ENCODE data around the gene ENDOG. TPM values are rescaled to one million over a fixed set of nuclear protein-coding genes. Genes with fewer than 3 reads are reported as not detected.
"Not testable (repeated sequence)": the region's sequence is repeated elsewhere in the genome, so short reads cannot be mapped to it uniquely, and the experiment has no call there.

The ENDOG gene
- total and polyA plus RNA-seq, 4 donors, result 5.6 to 36.6 (median 27.7) TPM

DNA sequence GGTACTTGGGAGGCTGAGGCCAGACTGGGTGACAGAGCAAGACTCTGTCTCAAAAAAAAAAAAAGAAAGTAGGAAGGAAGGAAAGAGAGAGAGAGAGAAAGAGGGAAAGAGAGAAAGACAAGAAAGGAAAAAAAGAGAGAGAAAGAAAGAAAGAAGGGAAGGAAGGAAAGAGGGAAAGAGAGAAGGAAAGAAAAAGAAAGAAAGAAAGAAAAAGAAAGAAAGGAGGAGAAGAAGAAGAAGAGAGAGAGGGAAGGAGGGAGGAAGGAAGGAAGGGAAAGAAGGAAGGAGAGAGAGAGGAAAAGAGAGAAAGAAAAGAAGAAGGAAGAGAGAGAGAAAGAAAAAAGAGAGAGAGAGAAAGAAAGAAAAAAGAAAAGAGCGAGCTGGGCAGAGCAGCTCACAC is 43.5 kb upstream of the ENDOG start:
- ATAC-seq (ENCODE audit: insufficient read depth, low FRiP score) (no peak), DNase-seq (no peak)
- no peak overlapping the region for H3K4me3 ChIP-seq
- WGBS, 2 donors, result 86 to 88% methylated on average over 1 of the region's 1 CpG
- TF ChIP-seq, protein P1, sequence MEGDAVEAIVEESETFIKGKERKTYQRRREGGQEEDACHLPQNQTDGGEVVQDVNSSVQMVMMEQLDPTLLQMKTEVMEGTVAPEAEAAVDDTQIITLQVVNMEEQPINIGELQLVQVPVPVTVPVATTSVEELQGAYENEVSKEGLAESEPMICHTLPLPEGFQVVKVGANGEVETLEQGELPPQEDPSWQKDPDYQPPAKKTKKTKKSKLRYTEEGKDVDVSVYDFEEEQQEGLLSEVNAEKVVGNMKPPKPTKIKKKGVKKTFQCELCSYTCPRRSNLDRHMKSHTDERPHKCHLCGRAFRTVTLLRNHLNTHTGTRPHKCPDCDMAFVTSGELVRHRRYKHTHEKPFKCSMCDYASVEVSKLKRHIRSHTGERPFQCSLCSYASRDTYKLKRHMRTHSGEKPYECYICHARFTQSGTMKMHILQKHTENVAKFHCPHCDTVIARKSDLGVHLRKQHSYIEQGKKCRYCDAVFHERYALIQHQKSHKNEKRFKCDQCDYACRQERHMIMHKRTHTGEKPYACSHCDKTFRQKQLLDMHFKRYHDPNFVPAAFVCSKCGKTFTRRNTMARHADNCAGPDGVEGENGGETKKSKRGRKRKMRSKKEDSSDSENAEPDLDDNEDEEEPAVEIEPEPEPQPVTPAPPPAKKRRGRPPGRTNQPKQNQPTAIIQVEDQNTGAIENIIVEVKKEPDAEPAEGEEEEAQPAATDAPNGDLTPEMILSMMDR (IDR thresholded peaks at IDR 0.05; ENCODE audit: control extremely low read depth, extremely low read depth), result no peak
- H3K27me3 ChIP-seq (ENCODE audit: control insufficient read depth in 3 of 3, insufficient read depth in 3 of 3, low read length in 2 of 3), result no peaks in the 10 kb centered on the region
- H3K27ac ChIP-seq (ENCODE audit: low read depth in 1 of 2, low read length in 1 of 2), result no peak overlapping the region
- H3K9ac ChIP-seq (ENCODE audit: insufficient read depth in 1 of 2, low read length in 2 of 2), result no peak overlapping the region
- H3K4me1 ChIP-seq (ENCODE audit: control insufficient read depth in 5 of 5, insufficient read depth in 5 of 5, low read length in 5 of 5), result peaks cover 0 to 8% (median 5%) of the 10 kb centered on the region in 5 donors
- H3K36me3 ChIP-seq (ENCODE audit: control insufficient read depth in 4 of 4, insufficient read depth in 4 of 4, low read length in 4 of 4), result no peaks in the 10 kb centered on the region
- H3K9me3 ChIP-seq (ENCODE audit: control insufficient read depth in 4 of 4, insufficient read depth in 3 of 4, low read length in 3 of 4), result no peaks in the 10 kb centered on the region

DNA sequence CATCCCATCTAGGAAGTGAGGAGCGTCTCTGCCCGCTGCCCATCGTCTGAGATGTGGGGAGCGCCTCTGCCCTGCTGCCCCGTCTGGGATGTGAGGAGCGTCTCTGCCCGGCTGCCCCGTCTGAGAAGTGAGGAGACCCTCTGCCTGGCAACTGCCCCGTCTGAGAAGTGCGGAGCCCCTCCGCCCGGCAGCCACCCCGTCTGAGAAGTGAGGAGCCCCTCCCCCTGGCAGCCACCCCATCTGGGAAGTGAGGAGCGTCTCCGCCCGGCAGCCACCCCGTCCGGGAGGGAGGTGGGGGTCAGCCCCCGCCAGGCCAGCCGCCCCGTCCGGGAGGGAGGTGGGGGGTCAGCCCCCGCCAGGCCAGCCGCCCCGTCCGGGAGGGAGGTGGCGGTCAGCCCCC is 38.2 kb upstream of the ENDOG start:
- WGBS, 2 donors, result 94% methylated on average over 13 to 24 of the region's 27 CpGs
- H3K36me3 ChIP-seq (ENCODE audit: control insufficient read depth in 4 of 4, insufficient read depth in 4 of 4, low read length in 4 of 4); H3K4me1 ChIP-seq (ENCODE audit: control insufficient read depth in 5 of 5, insufficient read depth in 5 of 5, low read length in 5 of 5); ATAC-seq (ENCODE audit: insufficient read depth, low FRiP score); H3K9ac ChIP-seq (ENCODE audit: insufficient read depth in 1 of 2, low read length in 2 of 2); H3K27ac ChIP-seq (ENCODE audit: low read depth in 1 of 2, low read length in 1 of 2); H3K4me3 ChIP-seq; DNase-seq; H3K27me3 ChIP-seq (ENCODE audit: control insufficient read depth in 3 of 3, insufficient read depth in 3 of 3, low read length in 2 of 3); H3K9me3 ChIP-seq (ENCODE audit: control insufficient read depth in 4 of 4, insufficient read depth in 3 of 4, low read length in 3 of 4): not testable (repeated sequence)

DNA sequence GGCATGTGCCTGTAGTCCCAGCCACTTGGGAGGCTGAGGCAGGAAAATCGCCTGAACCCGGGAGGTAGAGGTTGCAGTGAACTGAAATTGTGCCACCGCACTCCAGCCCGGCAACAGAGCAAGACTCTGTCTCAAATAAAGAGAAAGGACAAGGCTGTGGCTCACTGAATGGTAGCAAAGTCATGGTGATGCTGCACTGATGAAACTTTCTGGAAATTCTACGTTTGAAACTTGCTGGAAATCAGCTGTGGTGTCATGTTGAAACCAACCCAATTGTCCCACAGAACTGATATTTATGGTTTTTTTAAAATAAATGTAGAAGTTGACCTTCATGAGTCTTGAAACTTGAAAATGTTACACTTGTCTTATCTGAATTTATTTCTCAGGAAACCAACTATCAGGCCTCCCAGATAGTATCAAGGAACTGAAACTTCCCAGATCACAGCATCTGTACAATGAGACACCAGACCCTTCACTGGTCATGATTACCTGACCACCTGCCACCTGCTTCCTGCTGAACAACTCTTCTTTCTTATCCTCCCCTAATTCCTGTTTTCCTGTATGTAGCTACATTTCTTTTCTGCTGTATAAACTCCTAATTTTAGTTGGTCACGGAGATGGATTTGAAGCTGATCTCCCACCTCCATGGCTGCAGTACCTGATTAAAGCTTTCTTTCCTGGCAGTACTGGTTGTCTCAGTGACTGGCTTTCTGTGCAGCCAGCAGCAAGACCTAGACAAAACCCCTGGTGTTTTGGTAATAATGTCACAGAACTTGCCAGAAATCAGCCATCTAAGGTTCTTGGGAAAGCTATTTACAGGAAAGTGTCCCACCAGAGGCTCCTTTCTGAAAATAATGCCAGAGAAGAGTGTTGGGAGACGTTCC is 36.9 kb upstream of the ENDOG start:
- TF ChIP-seq, protein P1 (IDR thresholded peaks at IDR 0.05; ENCODE audit: control extremely low read depth, extremely low read depth), result no peak
- Histone ChIP-seq H3K9me3 (ENCODE audit: control insufficient read depth in 4 of 4, insufficient read depth in 3 of 4, low read length in 3 of 4) (no peaks in the 10 kb centered on the region), H3K4me3 (no peak overlapping the region), H3K27ac (ENCODE audit: low read depth in 1 of 2, low read length in 1 of 2) (no peak overlapping the region), H3K4me1 (ENCODE audit: control insufficient read depth in 5 of 5, insufficient read depth in 5 of 5, low read length in 5 of 5) (no peaks in the 10 kb centered on the region), H3K27me3 (ENCODE audit: control insufficient read depth in 3 of 3, insufficient read depth in 3 of 3, low read length in 2 of 3) (no peaks in the 10 kb centered on the region), H3K36me3 (ENCODE audit: control insufficient read depth in 4 of 4, insufficient read depth in 4 of 4, low read length in 4 of 4) (no peaks in the 10 kb centered on the region), H3K9ac (ENCODE audit: insufficient read depth in 1 of 2, low read length in 2 of 2) (no peak overlapping the region)
- WGBS, 2 donors, result 72 to 76% methylated on average over 7 of the region's 7 CpGs
- ATAC-seq (ENCODE audit: insufficient read depth, low FRiP score), result no peak
- no peak for DNase-seq

DNA sequence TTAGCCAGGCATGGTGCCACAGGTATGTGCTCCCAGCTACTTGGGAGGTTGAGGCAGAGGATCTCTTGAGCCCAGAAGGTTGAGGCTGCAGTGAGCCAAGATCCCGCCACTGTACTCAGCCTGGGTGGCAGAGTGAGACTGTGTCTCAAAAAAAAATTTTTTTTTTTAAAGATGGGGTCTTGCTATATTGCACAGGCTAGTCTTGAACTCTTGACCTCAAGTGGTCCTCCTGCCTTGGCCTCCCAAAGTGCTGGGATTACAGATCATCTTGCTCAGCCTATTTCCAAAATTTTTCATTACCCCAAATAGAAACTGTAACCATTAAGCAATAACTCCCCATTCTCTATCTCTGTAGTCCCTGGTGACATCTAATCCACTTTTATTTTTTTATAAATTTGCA is 35.6 kb upstream of the ENDOG start:
- TF ChIP-seq, protein P1 (IDR thresholded peaks at IDR 0.05; ENCODE audit: control extremely low read depth, extremely low read depth), result no peak
- 86 to 100% methylated on average over 1 of the region's 1 CpG for WGBS, 2 donors

More for the DNA sequence above, 35.6 kb upstream of the ENDOG start:
- DNase-seq (no peak), ATAC-seq (ENCODE audit: insufficient read depth, low FRiP score) (no peak)
- no peaks in the 10 kb centered on the region for H3K36me3 ChIP-seq (ENCODE audit: control insufficient read depth in 4 of 4, insufficient read depth in 4 of 4, low read length in 4 of 4)
- peaks cover 0 to under 1% (median 0%) of the 10 kb centered on the region in 5 donors for H3K4me1 ChIP-seq (ENCODE audit: control insufficient read depth in 5 of 5, insufficient read depth in 5 of 5, low read length in 5 of 5)
- H3K9ac ChIP-seq (ENCODE audit: insufficient read depth in 1 of 2, low read length in 2 of 2), result no peak overlapping the region
- H3K27ac ChIP-seq (ENCODE audit: low read depth in 1 of 2, low read length in 1 of 2), result no peak overlapping the region
- no peaks in the 10 kb centered on the region for H3K9me3 ChIP-seq (ENCODE audit: control insufficient read depth in 4 of 4, insufficient read depth in 3 of 4, low read length in 3 of 4)
- no peak overlapping the region for H3K4me3 ChIP-seq
- no peaks in the 10 kb centered on the region for H3K27me3 ChIP-seq (ENCODE audit: control insufficient read depth in 3 of 3, insufficient read depth in 3 of 3, low read length in 2 of 3)

Data from lung (tissue), 12 donors.